IMR-90 (cell line): ENCODE data around the gene KMT2A. TPM values are rescaled to one million over a fixed set of nuclear protein-coding genes. Genes with fewer than 3 reads are reported as not detected.

ENCODE experiments used
- ATAC-seq: fragments of 200-7000 bp; cut with Tn5 transposase; 2 replicates; pipeline ENCODE4 v1.9.1; 2020; ENCODE audit warnings: low read depth, mild to moderate bottlenecking, moderate library complexity
- BruUV-seq: library from RNA; stranded (reverse); fragments of 400-500 nt; replicated peaks from 2 replicates; lab custom pipeline; 2021; lab: Mats Ljungman, UMichigan
- CTCF ChIA-PET: fragments of 300-600 bp; formaldehyde crosslinking; extraction: SDS; loops from one replicate; lab custom pipeline; 2021; ENCODE audit warnings: antibody characterized with exemption; lab: Yijun Ruan, JAX
- POLR2A ChIA-PET: fragments of 300-600 bp; sonication (Branson Sonifier 250); formaldehyde crosslinking; loops from one replicate; lab custom pipeline; 2022; ENCODE audit warnings: antibody characterized with exemption; ENCODE audit not compliant: unreplicated experiment; lab: Charles Lee
- DNase-seq: peaks from one replicate; pipeline ENCODE4 v3.0.0; 2013
- H2AFZ ChIP-seq: replicated peaks from 2 replicates; pipeline ENCODE3; 2013; ENCODE audit warnings: low read length, mild to moderate bottlenecking; ENCODE audit not compliant: poor library complexity
- H2AK5ac ChIP-seq: 2 replicates; pipeline ENCODE4 v1.6.1; 2013; ENCODE audit warnings: low read depth, low read length, inconsistent platforms
- H2AK9ac ChIP-seq: replicated peaks from 2 replicates; pipeline ENCODE3; 2013; ENCODE audit warnings: mild to moderate bottlenecking, low read depth, low read length, moderate library complexity; ENCODE audit not compliant: poor library complexity
- H2BK120ac ChIP-seq: 2 replicates; pipeline ENCODE4 v1.6.1; 2013; ENCODE audit warnings: low read depth, low read length, inconsistent platforms
- H2BK15ac ChIP-seq: 3 replicates; pipeline ENCODE4 v1.6.1; 2013; ENCODE audit warnings: low read depth, low read length, inconsistent platforms
- H2BK20ac ChIP-seq: 2 replicates; pipeline ENCODE4 v1.6.1; 2013; ENCODE audit warnings: low read depth, mild to moderate bottlenecking, inconsistent platforms, low read length, moderate library complexity
- H2BK5ac ChIP-seq: 2 replicates; pipeline ENCODE4 v1.6.1; 2013; ENCODE audit warnings: mild to moderate bottlenecking, low read depth, low read length, inconsistent platforms; ENCODE audit not compliant: poor library complexity, severe bottlenecking
- H3K14ac ChIP-seq: replicated peaks from 2 replicates; pipeline ENCODE4 v1.6.1; 2013; ENCODE audit warnings: low read depth, low read length, inconsistent platforms
- H3K18ac ChIP-seq: 2 replicates; pipeline ENCODE4 v1.6.1; 2013; ENCODE audit warnings: low read depth, low read length, control low read depth
- H3K23ac ChIP-seq: 2 replicates; pipeline ENCODE4 v1.6.1; 2013; ENCODE audit warnings: low read depth, low read length, inconsistent platforms
- H3K27ac ChIP-seq: 2 replicates; pipeline ENCODE4 v1.5.1; 2013; ENCODE audit warnings: mild to moderate bottlenecking, control low read depth, low read length; ENCODE audit not compliant: insufficient read depth
- H3K27me3 ChIP-seq: 2 replicates; pipeline ENCODE4 v1.6.1; 2013; ENCODE audit warnings: low read length; ENCODE audit not compliant: control insufficient read depth, insufficient read depth
- H3K36me3 ChIP-seq: 2 replicates; pipeline ENCODE4 v1.6.1; 2013; ENCODE audit warnings: low read length, mixed read lengths; ENCODE audit not compliant: control insufficient read depth, insufficient read depth
- H3K4ac ChIP-seq: 2 replicates; pipeline ENCODE4 v1.6.1; 2013; ENCODE audit warnings: low read depth, low read length, inconsistent platforms
- H3K4me1 ChIP-seq: 2 replicates; pipeline ENCODE4 v1.6.1; 2013; ENCODE audit warnings: low read length, mixed read lengths; ENCODE audit not compliant: control insufficient read depth, insufficient read depth
- H3K4me2 ChIP-seq: 2 replicates; pipeline ENCODE4 v1.6.1; 2013; ENCODE audit warnings: low read depth, mild to moderate bottlenecking, control low read depth, low read length, moderate library complexity
- H3K4me3 ChIP-seq: 2 replicates; pipeline ENCODE4 v1.5.1; 2013; ENCODE audit warnings: low read depth, mild to moderate bottlenecking, control low read depth, low read length, moderate library complexity; ENCODE audit not compliant: insufficient read depth
- H3K56ac ChIP-seq: 2 replicates; pipeline ENCODE4 v1.6.1; 2013; ENCODE audit warnings: low read length, inconsistent platforms; ENCODE audit not compliant: insufficient read depth; ENCODE audit errors: extremely low read depth
- H3K79me1 ChIP-seq, 2 experiments: 2 replicates each; pipeline ENCODE4 v1.6.1; 2013; ENCODE audit warnings: low read length in 2 of 2, inconsistent platforms in 1 of 2, low read depth in 1 of 2
- H3K9ac ChIP-seq: 2 replicates; pipeline ENCODE4 v1.6.1; 2013; ENCODE audit warnings: low read depth, low read length, control low read depth
- H3K9me1 ChIP-seq: 2 replicates; pipeline ENCODE4 v1.6.1; 2013; ENCODE audit warnings: low read length, inconsistent platforms; ENCODE audit not compliant: insufficient read depth
- H3K9me3 ChIP-seq: 2 replicates; pipeline ENCODE4 v1.6.1; 2013; ENCODE audit warnings: low read length; ENCODE audit not compliant: control insufficient read depth, insufficient read depth
- H4K20me1 ChIP-seq: 2 replicates; pipeline ENCODE4 v1.6.1; 2013; ENCODE audit warnings: low read length, inconsistent platforms; ENCODE audit not compliant: insufficient read depth
- H4K5ac ChIP-seq: 2 replicates; pipeline ENCODE4 v1.6.1; 2013; ENCODE audit warnings: mild to moderate bottlenecking, low read depth, low read length, control low read depth
- H4K8ac ChIP-seq, 2 experiments: 2 replicates each; pipeline ENCODE4 v1.6.1; 2013; ENCODE audit warnings: low read depth in 2 of 2, low read length in 2 of 2, control low read depth in 1 of 2, inconsistent platforms in 1 of 2
- H4K91ac ChIP-seq: 2 replicates; pipeline ENCODE4 v1.6.1; 2013; ENCODE audit warnings: low read depth, low read length, inconsistent platforms; ENCODE audit not compliant: insufficient read depth
- BHLHE40 ChIP-seq: fragments of 150-350 bp; IDR thresholded peaks from 2 replicates; pipeline ENCODE4 v1.6.1; 2016; ENCODE audit warnings: mild to moderate bottlenecking, low read depth, low read length
- CEBPB ChIP-seq: IDR thresholded peaks from 2 replicates; pipeline ENCODE4 v1.6.1; 2012; ENCODE audit warnings: low read depth, low read length, improper control_type of control experiment
- CHD1 ChIP-seq: IDR thresholded peaks from 2 replicates; pipeline ENCODE4 v1.6.1; 2012; ENCODE audit warnings: low read depth, low read length, improper control_type of control experiment
- FOS ChIP-seq: fragments of 150-350 bp; IDR thresholded peaks from 2 replicates; pipeline ENCODE4 v1.6.1; 2016; ENCODE audit warnings: low read depth, low read length
- MAFK ChIP-seq: IDR thresholded peaks from 2 replicates; pipeline ENCODE4 v1.6.1; 2012; ENCODE audit warnings: low read depth, low read length, improper control_type of control experiment
- MAZ ChIP-seq: IDR thresholded peaks from 2 replicates; pipeline ENCODE4 v1.6.1; 2012; ENCODE audit warnings: low read depth, mild to moderate bottlenecking, low read length, improper control_type of control experiment, moderate library complexity, borderline replicate concordance
- MXI1 ChIP-seq: IDR thresholded peaks from 2 replicates; pipeline ENCODE4 v1.6.1; 2012; ENCODE audit warnings: low read depth, mild to moderate bottlenecking, low read length, moderate library complexity, borderline replicate concordance
- NFE2L2 ChIP-seq: fragments of 150-350 bp; IDR thresholded peaks from 2 replicates; pipeline ENCODE4 v1.6.1; 2016; ENCODE audit warnings: low read depth, mild to moderate bottlenecking, low read length
- POLR2A ChIP-seq: IDR thresholded peaks from 2 replicates; pipeline ENCODE4 v1.6.1; 2012; ENCODE audit warnings: mild to moderate bottlenecking, low read depth, low read length
- RAD21 ChIP-seq: IDR thresholded peaks from 2 replicates; pipeline ENCODE4 v1.6.1; 2012; ENCODE audit warnings: low read length, improper control_type of control experiment
- RCOR1 ChIP-seq: IDR thresholded peaks from 2 replicates; pipeline ENCODE4 v1.6.1; 2012; ENCODE audit warnings: mild to moderate bottlenecking, low read length, improper control_type of control experiment; ENCODE audit not compliant: insufficient replicate concordance
- RFX5 ChIP-seq: IDR thresholded peaks from 2 replicates; pipeline ENCODE4 v1.8.0; 2012; ENCODE audit warnings: low read depth, mild to moderate bottlenecking, low read length, moderate library complexity
- SMC3 ChIP-seq: fragments of 150-350 bp; IDR thresholded peaks from 2 replicates; pipeline ENCODE4 v1.6.1; 2016; ENCODE audit warnings: low read depth, mild to moderate bottlenecking, antibody characterized with exemption, low read length, moderate library complexity
- WGBS, 2 experiments: methylation state at CpG; one replicate each; pipeline versions ENCODE4 v1.1.5 to v1.1.7; 2013; ENCODE audit warnings: missing lambda C conversion rate in 2 of 2; ENCODE audit not compliant: insufficient read length in 1 of 2; ENCODE audit errors: extremely low coverage in 2 of 2; 5-methylcytosine and 5-hydroxymethylcytosine counted together
- dilution Hi-C: fragments of 300-500 bp; cut with HindIII; formaldehyde crosslinking; loops from one replicate; pipeline ENCODE4 v1.14.3; 2018; ENCODE audit warnings: low sequenced_read_pairs; ENCODE audit not compliant: unreplicated experiment
- in situ Hi-C: fragments of 300-500 bp; cut with MboI; formaldehyde crosslinking; loops from 3 replicates; pipeline ENCODE4 v1.14.3; 2019; ENCODE audit warnings: low sequenced_read_pairs, inconsistent platforms, mixed read lengths
- intact Hi-C: fragments of 100-400 bp; cut with micrococcal nuclease; formaldehyde crosslinking; loops from 2 replicates; pipeline ENCODE4 v1.10.0; 2022
- polyA plus RNA-seq, 3 experiments: library from polyadenylated mRNA; depleted of rRNA; stranded (reverse); fragments of >200 nt; gene quantifications; 2 replicates each; pipeline ENCODE4 v1.2.3, GENCODE V29; 2012; ENCODE audit warnings: low replicate concordance in 1 of 3
- total RNA-seq: library from RNA; depleted of rRNA; stranded (reverse); fragments of >200 nt; gene quantifications from 2 replicates; pipeline ENCODE4 v1.2.3, GENCODE V29; 2012
- TF ChIP-seq, protein P1 (sequence below): fragments of 150-350 bp; IDR thresholded peaks from 2 replicates; pipeline ENCODE4 v1.6.1; 2016; ENCODE audit warnings: low read depth, mild to moderate bottlenecking, low read length, moderate library complexity, borderline replicate concordance
- TF ChIP-seq, protein P2 (sequence below): fragments of 150-350 bp; IDR thresholded peaks from 2 replicates; pipeline ENCODE4 v1.6.1; 2017; ENCODE audit warnings: mild to moderate bottlenecking, antibody characterized with exemption, low read length, low read depth

Gene KMT2A
- total and polyA plus RNA-seq, 2 of the 4 experiments (the other 2 are of a cell fraction): 18.2 to 21.1 TPM

DNA sequence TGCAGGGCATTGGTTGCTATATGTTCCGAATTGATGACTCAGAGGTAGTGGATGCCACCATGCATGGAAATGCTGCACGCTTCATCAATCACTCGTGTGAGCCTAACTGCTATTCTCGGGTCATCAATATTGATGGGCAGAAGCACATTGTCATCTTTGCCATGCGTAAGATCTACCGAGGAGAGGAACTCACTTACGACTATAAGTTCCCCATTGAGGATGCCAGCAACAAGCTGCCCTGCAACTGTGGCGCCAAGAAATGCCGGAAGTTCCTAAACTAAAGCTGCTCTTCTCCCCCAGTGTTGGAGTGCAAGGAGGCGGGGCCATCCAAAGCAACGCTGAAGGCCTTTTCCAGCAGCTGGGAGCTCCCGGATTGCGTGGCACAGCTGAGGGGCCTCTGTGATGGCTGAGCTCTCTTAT, 85.6 kb downstream of the KMT2A start:
- Histone ChIP-seq H3K4me2 (no peak overlapping the region), H3K27ac (no peak overlapping the region)
- intact Hi-C loops: no loop called here

More for the DNA sequence above, 85.6 kb downstream of the KMT2A start:
- H2BK15ac ChIP-seq: no peak overlapping the region
- H3K4me1 ChIP-seq: no peaks in the 10 kb centered on the region
- H3K56ac ChIP-seq: no peak overlapping the region
- no peak overlapping the region for H2AFZ ChIP-seq
- H2BK5ac ChIP-seq: no peak overlapping the region
- no peak for TF ChIP-seq RCOR1
- TF ChIP-seq, protein P1, sequence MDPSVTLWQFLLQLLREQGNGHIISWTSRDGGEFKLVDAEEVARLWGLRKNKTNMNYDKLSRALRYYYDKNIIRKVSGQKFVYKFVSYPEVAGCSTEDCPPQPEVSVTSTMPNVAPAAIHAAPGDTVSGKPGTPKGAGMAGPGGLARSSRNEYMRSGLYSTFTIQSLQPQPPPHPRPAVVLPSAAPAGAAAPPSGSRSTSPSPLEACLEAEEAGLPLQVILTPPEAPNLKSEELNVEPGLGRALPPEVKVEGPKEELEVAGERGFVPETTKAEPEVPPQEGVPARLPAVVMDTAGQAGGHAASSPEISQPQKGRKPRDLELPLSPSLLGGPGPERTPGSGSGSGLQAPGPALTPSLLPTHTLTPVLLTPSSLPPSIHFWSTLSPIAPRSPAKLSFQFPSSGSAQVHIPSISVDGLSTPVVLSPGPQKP: no peak
- TF ChIP-seq MAFK: no peak
- TF ChIP-seq CEBPB: no peak
- no peak for TF ChIP-seq BHLHE40
- TF ChIP-seq RAD21: no peak
- no peak for TF ChIP-seq NFE2L2
- TF ChIP-seq, protein P2, sequence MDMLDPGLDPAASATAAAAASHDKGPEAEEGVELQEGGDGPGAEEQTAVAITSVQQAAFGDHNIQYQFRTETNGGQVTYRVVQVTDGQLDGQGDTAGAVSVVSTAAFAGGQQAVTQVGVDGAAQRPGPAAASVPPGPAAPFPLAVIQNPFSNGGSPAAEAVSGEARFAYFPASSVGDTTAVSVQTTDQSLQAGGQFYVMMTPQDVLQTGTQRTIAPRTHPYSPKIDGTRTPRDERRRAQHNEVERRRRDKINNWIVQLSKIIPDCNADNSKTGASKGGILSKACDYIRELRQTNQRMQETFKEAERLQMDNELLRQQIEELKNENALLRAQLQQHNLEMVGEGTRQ: no peak
- TF ChIP-seq POLR2A: no peak
- no peak for TF ChIP-seq SMC3
- no peak for TF ChIP-seq RFX5
- TF ChIP-seq MXI1: no peak
- no peak for TF ChIP-seq CHD1
- TF ChIP-seq MAZ: no peak
- TF ChIP-seq FOS: no peak
- no peaks in the 10 kb centered on the region for H3K9me3 ChIP-seq
- H2AK9ac ChIP-seq: no peak overlapping the region
- H3K36me3 ChIP-seq: peaks cover 51% of the 10 kb centered on the region
- in situ Hi-C loops: no loop called here
- H3K23ac ChIP-seq: no peak overlapping the region
- H3K79me1 ChIP-seq: no peaks in the 10 kb centered on the region; a peak in 2 of 4 replicates
- H2BK20ac ChIP-seq: no peak overlapping the region
- WGBS, 2 experiments: 80% methylated on average over 1 of the region's 13 CpGs; no CpG with 5 or more reads in 1 of the 2 experiments
- peaks cover 7% of the 10 kb centered on the region; the same call in 1 of the 2 replicates for H4K20me1 ChIP-seq
- ATAC-seq (no peak), DNase-seq (no peak)
- no peak overlapping the region for H4K91ac ChIP-seq
- H2AK5ac ChIP-seq: no peak overlapping the region
- no peaks in the 10 kb centered on the region for H3K27me3 ChIP-seq
- H4K8ac ChIP-seq: no peak overlapping the region
- H2BK120ac ChIP-seq: no peak overlapping the region
- dilution Hi-C loops: no loop called here
- no peak overlapping the region for H3K4me3 ChIP-seq
- no peak overlapping the region for H3K18ac ChIP-seq
- POLR2A ChIA-PET: interaction anchor here (0.7 kb wide), 1 partner anchor 120 kb away, joined by 3 read pairs; no protein-coding TSS in a partner anchor
- H3K4ac ChIP-seq: no peak overlapping the region
- CTCF ChIA-PET: no interaction called here
- no peak overlapping the region for H3K9ac ChIP-seq
- no peak overlapping the region for H4K5ac ChIP-seq
- BruUV-seq: no TSS peak
- H3K14ac ChIP-seq: no peak overlapping the region
- no peaks in the 10 kb centered on the region for H3K9me1 ChIP-seq
